Fibroblast of villous mesenchyme (primary cell): ENCODE measurements around the gene APRT. TPM values are rescaled to one million over a fixed set of nuclear protein-coding genes. Genes with fewer than 3 reads are reported as not detected.

Source experiments
- DNase-seq: peaks from one replicate; pipeline ENCODE4 v3.0.0-alpha.2; 2010; ENCODE audit warnings: low read depth
- H3K4me3 ChIP-seq: 2 replicates; pipeline ENCODE4 v1.5.1; 2011; ENCODE audit warnings: low read depth, mild to moderate bottlenecking, low read length
- CTCF ChIP-seq: IDR thresholded peaks from 2 replicates; pipeline ENCODE4 v1.5.1; 2012; ENCODE audit warnings: low read depth, mild to moderate bottlenecking, low read length; ENCODE audit not compliant: insufficient read depth
- total RNA-seq: library from RNA; depleted of rRNA; stranded (reverse); fragments of >200 nt; gene quantifications from 2 replicates; pipeline ENCODE4 v1.2.3, GENCODE V29; 2012

Gene APRT
- total RNA-seq, 1 donor: 39.7 TPM

DNA sequence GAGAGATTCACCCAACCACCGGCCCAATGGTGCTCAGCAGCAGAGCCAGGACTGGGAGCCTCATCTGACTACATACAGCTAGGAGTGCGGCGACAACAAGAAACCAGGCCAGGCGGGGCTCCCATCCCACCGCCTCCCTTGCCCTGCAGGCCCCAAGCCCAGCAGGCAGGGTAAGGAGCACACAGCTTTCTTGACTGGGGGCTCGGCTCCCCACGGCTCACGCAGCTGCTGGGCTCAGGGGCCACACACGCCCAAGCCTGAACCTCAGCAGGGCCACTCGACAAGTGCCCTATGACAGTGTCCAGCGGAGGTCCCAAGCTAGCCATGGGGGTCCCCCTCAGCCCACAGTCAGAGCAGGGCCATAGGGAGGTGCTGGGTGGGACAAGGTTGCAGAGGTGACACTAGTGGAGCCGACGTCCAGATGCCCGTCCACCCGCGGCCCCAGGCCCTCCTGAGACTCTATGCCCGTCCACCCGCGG is 40.4 kb downstream of the APRT start:
- DNase-seq: no peak
- no peak for TF ChIP-seq CTCF
- peak overlapping the region; percentile 30 for H3K4me3 ChIP-seq

- H3K4me3 ChIP-seq: peak overlapping the region; percentile 51
- TF ChIP-seq CTCF: no peak
- peak; percentile 99 for DNase-seq
Measured at GRCh38 chr16:88770461-88771293, 41.1 kb downstream of the APRT start.

GRCh38 chr16:88769617-88770460 is 41.9 kb downstream of the APRT start:
- no peak for TF ChIP-seq CTCF
- peak; percentile 50 for DNase-seq
- H3K4me3 ChIP-seq: peak overlapping the region; percentile 51

GRCh38 chr16:88768071-88768783 is 43.5 kb downstream of the APRT start:
- DNase-seq: peak; percentile 81
- no peak for TF ChIP-seq CTCF
- H3K4me3 ChIP-seq: peak overlapping the region; percentile 29

DNA sequence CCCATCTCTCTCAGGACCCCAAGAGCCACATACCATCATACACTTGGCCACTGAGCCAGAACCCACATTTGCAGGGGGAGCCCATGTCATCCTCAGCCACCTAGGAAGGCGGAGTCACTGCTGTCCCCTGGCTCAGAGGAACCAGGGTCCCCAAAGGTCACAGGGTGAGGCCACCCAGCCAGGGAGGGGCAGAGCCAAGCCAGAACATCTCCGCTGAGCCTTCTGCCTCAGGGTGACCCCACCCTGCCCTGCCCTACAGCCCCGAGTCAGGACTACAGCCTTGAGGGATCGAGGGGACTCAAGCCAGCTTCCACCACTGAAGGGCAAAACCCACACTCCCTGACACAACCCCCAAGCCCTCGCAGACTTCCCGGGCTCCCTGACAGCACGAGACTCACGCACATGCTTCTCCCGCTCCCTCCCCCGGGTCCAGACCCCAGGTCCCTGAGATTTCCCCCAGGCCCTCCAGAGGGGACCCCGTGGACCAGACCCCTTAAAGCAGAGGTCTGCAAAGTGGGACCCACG is 44.1 kb downstream of the APRT start:
- no peak for DNase-seq
- no peak for TF ChIP-seq CTCF
- H3K4me3 ChIP-seq: no peak overlapping the region

GRCh38 chr16:88766975-88767374 is 44.8 kb downstream of the APRT start:
- no peak for TF ChIP-seq CTCF
- DNase-seq: no peak
- no peak overlapping the region for H3K4me3 ChIP-seq
